ENCODE measurements around the gene AFAP1L2.

The AFAP1L2 gene

DNA sequence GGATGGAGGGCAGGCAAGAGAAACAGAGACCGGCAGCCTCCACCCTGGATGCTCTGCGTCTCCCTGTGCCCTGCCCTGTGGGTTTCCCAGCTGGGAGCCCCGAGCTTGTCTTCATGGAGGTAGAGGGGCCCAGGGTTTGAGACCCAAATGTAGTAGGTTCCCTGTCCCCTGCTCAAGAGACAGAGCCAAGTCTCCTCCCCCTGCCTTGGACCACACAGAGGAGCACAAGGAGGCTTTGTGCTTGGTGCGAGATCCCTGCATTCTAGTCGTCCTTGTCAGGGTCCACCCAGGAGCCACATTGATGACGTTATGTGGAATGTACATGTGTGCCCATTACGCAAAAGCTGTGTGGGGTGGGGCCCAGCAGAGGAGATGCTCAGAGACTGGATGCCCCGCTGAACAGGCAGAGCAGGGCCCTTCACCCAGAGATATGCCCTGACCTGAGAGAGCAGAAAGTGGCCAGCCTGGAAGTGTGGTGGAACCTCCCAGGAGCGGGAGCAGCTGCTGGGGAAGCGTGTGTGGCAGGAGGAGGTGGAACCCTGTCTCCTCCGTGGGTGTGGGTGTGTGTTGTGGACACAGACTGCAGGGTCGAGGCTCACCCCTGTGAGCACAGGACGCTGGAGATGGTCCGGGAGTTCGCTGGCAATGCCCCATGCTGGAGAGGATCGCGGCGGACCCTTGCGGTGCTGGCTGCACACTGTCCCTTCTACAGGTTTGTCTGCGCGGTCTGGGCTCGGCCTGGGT lies 126.0 kb downstream of the AFAP1L2 start:
- TF ChIP-seq, protein P1, sequence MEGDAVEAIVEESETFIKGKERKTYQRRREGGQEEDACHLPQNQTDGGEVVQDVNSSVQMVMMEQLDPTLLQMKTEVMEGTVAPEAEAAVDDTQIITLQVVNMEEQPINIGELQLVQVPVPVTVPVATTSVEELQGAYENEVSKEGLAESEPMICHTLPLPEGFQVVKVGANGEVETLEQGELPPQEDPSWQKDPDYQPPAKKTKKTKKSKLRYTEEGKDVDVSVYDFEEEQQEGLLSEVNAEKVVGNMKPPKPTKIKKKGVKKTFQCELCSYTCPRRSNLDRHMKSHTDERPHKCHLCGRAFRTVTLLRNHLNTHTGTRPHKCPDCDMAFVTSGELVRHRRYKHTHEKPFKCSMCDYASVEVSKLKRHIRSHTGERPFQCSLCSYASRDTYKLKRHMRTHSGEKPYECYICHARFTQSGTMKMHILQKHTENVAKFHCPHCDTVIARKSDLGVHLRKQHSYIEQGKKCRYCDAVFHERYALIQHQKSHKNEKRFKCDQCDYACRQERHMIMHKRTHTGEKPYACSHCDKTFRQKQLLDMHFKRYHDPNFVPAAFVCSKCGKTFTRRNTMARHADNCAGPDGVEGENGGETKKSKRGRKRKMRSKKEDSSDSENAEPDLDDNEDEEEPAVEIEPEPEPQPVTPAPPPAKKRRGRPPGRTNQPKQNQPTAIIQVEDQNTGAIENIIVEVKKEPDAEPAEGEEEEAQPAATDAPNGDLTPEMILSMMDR (IDR thresholded peaks at IDR 0.05; ENCODE audit: low read depth, low read length), result no peak
- no peak for DNase-seq (ENCODE audit: low read depth in 2 of 2)
- H3K4me3 ChIP-seq (replicated peaks in 1 of 2; ENCODE audit: low read depth in 2 of 2, low read length in 2 of 2), result no peak overlapping the region

DNA sequence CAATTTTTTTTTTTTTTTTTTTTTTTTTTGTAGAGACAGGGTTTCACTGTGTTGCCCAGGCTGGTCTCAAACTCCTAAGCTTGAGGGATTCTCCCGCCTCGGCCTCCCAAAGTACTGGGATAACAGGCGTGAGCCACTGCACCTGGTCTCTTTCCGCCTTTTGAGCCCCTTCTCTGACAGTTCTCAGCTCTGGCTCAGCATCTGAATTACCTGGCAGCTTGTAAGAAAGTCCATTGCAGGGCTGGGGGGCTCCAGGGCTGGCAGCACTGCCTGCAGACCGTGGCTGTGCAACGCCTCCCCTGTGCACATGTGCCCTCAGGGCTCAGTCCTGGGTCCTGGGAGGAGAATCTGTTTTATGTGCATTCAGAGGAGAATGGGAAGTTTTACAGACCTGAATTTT lies 127.6 kb downstream of the AFAP1L2 start:
- TF ChIP-seq, protein P1 (IDR thresholded peaks at IDR 0.05; ENCODE audit: low read depth, low read length), result no peak
- H3K4me3 ChIP-seq (replicated peaks in 1 of 2; ENCODE audit: low read depth in 2 of 2, low read length in 2 of 2), result no peak overlapping the region
- no peak for DNase-seq (ENCODE audit: low read depth in 2 of 2)

DNA sequence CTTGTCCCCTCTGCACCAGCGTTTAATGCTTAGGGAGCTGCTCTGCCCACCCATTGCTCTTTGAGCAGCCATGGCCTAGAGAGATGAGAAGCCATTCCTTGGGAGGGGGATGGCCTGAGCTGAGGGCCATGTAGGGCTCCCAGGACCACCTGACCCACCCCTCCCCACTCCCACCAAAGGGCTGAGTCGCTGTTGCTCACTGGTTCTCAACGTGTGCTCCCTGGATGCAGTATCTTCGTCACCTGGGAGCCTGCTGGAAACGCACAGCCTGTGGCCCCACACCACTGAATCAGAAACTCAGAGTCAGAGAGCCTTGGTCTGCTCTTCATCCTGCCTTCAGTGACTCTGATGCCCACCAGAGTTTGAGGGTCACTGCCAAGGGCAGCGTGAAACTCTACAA lies 128.2 kb downstream of the AFAP1L2 start:
- H3K4me3 ChIP-seq (replicated peaks in 1 of 2; ENCODE audit: low read depth in 2 of 2, low read length in 2 of 2), result no peak overlapping the region
- TF ChIP-seq, protein P1 (IDR thresholded peaks at IDR 0.05; ENCODE audit: low read depth, low read length), result no peak
- no peak for DNase-seq (ENCODE audit: low read depth in 2 of 2)

DNA sequence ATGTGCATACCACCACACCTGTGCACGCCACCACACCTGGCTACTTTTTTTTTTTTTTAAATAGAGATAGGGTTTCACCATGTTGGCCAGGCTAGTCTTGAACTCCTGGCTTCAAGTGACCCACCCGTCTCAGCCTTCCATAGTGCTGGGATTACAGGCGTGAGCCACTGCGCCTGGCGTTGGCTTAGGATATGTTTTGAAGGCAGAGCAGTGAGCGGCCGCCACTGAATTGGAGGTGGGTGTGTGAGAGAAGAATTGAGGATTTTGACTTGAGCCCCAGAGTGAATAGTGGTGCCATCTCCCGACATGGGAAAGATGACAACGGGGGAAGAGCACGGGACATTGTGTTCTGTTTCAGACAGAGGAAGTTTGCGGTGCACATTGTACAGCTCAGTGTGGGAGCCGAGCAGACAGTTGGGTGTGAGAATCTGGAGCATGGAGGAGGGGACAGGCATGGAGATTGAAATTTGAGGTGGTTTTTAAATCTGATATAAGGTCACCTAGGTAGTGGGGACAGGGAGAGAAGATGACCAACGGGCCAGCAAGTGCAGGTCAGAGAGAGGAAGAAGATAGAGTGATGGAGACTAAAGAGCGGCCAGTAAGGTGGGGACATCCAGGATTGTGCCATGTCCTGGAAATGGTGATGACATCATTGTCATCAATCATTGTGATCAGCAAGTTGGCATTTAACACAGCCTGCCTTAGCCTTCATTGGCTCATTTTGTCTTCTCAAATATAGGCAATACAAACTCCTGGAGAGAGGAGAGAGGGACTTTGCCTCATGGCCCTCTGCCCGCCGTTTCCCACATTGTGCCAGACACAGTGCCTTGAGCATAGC lies 129.5 kb downstream of the AFAP1L2 start:
- DNase-seq (ENCODE audit: low read depth in 2 of 2), result no peak
- H3K4me3 ChIP-seq (replicated peaks in 1 of 2; ENCODE audit: low read depth in 2 of 2, low read length in 2 of 2), result no peak overlapping the region
- TF ChIP-seq, protein P1 (IDR thresholded peaks at IDR 0.05; ENCODE audit: low read depth, low read length), result no peak

DNA sequence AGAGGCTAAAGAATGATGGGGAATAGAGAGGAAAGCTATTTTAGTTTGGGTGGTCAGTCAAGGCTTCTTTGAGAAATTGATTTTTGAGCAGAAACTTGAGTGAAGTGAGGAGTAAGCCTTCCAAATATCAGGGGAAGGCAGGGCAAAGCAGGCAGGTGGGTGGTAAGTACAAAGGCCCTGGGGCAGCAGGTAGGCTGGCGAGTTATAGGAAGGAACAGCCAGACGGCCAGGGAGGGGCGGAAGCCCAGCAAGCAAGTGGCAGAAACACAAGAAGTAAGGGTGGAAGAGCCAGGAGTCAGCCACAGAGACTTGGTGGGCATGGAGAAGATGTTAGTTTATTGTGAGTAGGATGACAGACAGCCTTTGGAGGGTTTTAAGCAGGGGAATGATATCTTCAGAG lies 130.4 kb downstream of the AFAP1L2 start:
- TF ChIP-seq, protein P1 (IDR thresholded peaks at IDR 0.05; ENCODE audit: low read depth, low read length), result no peak
- no peak for DNase-seq (ENCODE audit: low read depth in 2 of 2)
- H3K4me3 ChIP-seq (replicated peaks in 1 of 2; ENCODE audit: low read depth in 2 of 2, low read length in 2 of 2), result no peak overlapping the region

DNA sequence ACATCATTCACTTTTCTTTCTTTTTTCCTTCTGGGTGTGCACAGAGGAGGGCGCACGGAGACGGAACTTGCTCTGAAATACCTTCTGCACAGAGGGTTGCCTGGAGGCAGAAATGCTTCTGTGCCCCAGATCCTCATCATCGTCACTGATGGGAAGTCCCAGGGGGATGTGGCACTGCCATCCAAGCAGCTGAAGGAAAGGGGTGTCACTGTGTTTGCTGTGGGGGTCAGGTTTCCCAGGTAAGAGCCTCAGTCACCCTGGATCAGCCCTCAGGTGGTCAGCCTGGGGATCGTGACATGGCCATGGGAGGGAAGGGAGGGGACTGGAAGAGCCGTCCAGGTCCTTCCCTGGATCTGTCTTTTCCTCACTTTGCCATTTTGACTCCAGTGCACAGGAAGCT lies 131.6 kb downstream of the AFAP1L2 start:
- no peak for DNase-seq (ENCODE audit: low read depth in 2 of 2)
- TF ChIP-seq, protein P1 (IDR thresholded peaks at IDR 0.05; ENCODE audit: low read depth, low read length), result no peak
- H3K4me3 ChIP-seq (replicated peaks in 1 of 2; ENCODE audit: low read depth in 2 of 2, low read length in 2 of 2), result no peak overlapping the region
